ENCODE data around the gene TDO2. TPM values are rescaled to one million over a fixed set of nuclear protein-coding genes. Genes with fewer than 3 reads are reported as not detected.
"Not testable (repeated sequence)": the region's sequence is repeated elsewhere in the genome, so short reads cannot be mapped to it uniquely, and the experiment has no call there.

TDO2 gene
- polyA plus RNA-seq, 2 donors: 0.14 to 0.29 TPM

GRCh38 chr4:155929833-155930232 lies 26.3 kb downstream of the TDO2 start:
- no peak overlapping the region for H3K27ac ChIP-seq (ENCODE audit: low read depth in 2 of 2, low read length in 1 of 2)
- no peaks in the 10 kb centered on the region for H3K9me3 ChIP-seq (ENCODE audit: control insufficient read depth in 2 of 2, insufficient read depth in 1 of 2, low read depth in 1 of 2, low read length in 1 of 2)
- WGBS, 2 donors: 97 to 98% methylated on average over 3 of the region's 3 CpGs
- H3K36me3 ChIP-seq (ENCODE audit: control insufficient read depth in 2 of 2, insufficient read depth in 2 of 2, low read length in 1 of 2): no peaks in the 10 kb centered on the region
- no peaks in the 10 kb centered on the region for H3K4me1 ChIP-seq (ENCODE audit: control insufficient read depth in 2 of 2, insufficient read depth in 2 of 2, low read length in 1 of 2)
- H3K27me3 ChIP-seq (ENCODE audit: control insufficient read depth in 1 of 2, insufficient read depth in 2 of 2, low read length in 2 of 2): no peaks in the 10 kb centered on the region
- H3K4me3 ChIP-seq (ENCODE audit: low read depth in 1 of 2, low read length in 2 of 2): no peak overlapping the region

GRCh38 chr4:155930330-155930729 lies 26.8 kb downstream of the TDO2 start:
- Histone ChIP-seq H3K36me3 (ENCODE audit: control insufficient read depth in 2 of 2, insufficient read depth in 2 of 2, low read length in 1 of 2) (no peaks in the 10 kb centered on the region), H3K4me1 (ENCODE audit: control insufficient read depth in 2 of 2, insufficient read depth in 2 of 2, low read length in 1 of 2) (no peaks in the 10 kb centered on the region), H3K27me3 (ENCODE audit: control insufficient read depth in 1 of 2, insufficient read depth in 2 of 2, low read length in 2 of 2) (no peaks in the 10 kb centered on the region), H3K27ac (ENCODE audit: low read depth in 2 of 2, low read length in 1 of 2) (no peak overlapping the region), H3K9me3 (ENCODE audit: control insufficient read depth in 2 of 2, insufficient read depth in 1 of 2, low read depth in 1 of 2, low read length in 1 of 2) (no peaks in the 10 kb centered on the region), H3K4me3 (ENCODE audit: low read depth in 1 of 2, low read length in 2 of 2) (no peak overlapping the region)
- WGBS, 2 donors: 63 to 70% methylated on average over 2 of the region's 2 CpGs

- H3K4me3 ChIP-seq (ENCODE audit: low read depth in 1 of 2, low read length in 2 of 2): no peak overlapping the region
- no peaks in the 10 kb centered on the region for H3K36me3 ChIP-seq (ENCODE audit: control insufficient read depth in 2 of 2, insufficient read depth in 2 of 2, low read length in 1 of 2)
- H3K27me3 ChIP-seq (ENCODE audit: control insufficient read depth in 1 of 2, insufficient read depth in 2 of 2, low read length in 2 of 2): no peaks in the 10 kb centered on the region
- no peaks in the 10 kb centered on the region for H3K9me3 ChIP-seq (ENCODE audit: control insufficient read depth in 2 of 2, insufficient read depth in 1 of 2, low read depth in 1 of 2, low read length in 1 of 2)
- 94% methylated on average over 4 of the region's 4 CpGs for WGBS, 2 donors
- H3K27ac ChIP-seq (ENCODE audit: low read depth in 2 of 2, low read length in 1 of 2): no peak overlapping the region
- no peaks in the 10 kb centered on the region for H3K4me1 ChIP-seq (ENCODE audit: control insufficient read depth in 2 of 2, insufficient read depth in 2 of 2, low read length in 1 of 2)
These were observed 28.1 kb downstream of the TDO2 start for GRCh38 chr4:155931634-155932033.

GRCh38 chr4:155934634-155935033 lies 31.1 kb downstream of the TDO2 start:
- H3K9me3 ChIP-seq (ENCODE audit: control insufficient read depth in 2 of 2, insufficient read depth in 1 of 2, low read depth in 1 of 2, low read length in 1 of 2); H3K4me1 ChIP-seq (ENCODE audit: control insufficient read depth in 2 of 2, insufficient read depth in 2 of 2, low read length in 1 of 2); H3K27me3 ChIP-seq (ENCODE audit: control insufficient read depth in 1 of 2, insufficient read depth in 2 of 2, low read length in 2 of 2); H3K27ac ChIP-seq (ENCODE audit: low read depth in 2 of 2, low read length in 1 of 2); H3K36me3 ChIP-seq (ENCODE audit: control insufficient read depth in 2 of 2, insufficient read depth in 2 of 2, low read length in 1 of 2); H3K4me3 ChIP-seq (ENCODE audit: low read depth in 1 of 2, low read length in 2 of 2): not testable (repeated sequence)
- WGBS, 2 donors: 92 to 93% methylated on average over 4 of the region's 4 CpGs

- Histone ChIP-seq H3K36me3 (ENCODE audit: control insufficient read depth in 2 of 2, insufficient read depth in 2 of 2, low read length in 1 of 2) (peaks cover 0 to 2% of the 10 kb centered on the region in 2 donors), H3K27ac (ENCODE audit: low read depth in 2 of 2, low read length in 1 of 2) (no peak overlapping the region)
- WGBS, 2 donors: 67 to 71% methylated on average over 4 of the region's 4 CpGs
These were observed 32.0 kb downstream of the TDO2 start for GRCh38 chr4:155935389-155935986.

GRCh38 chr4:155941085-155941790 lies 37.7 kb downstream of the TDO2 start:
- 83 to 85% methylated on average over 6 of the region's 6 CpGs for WGBS, 2 donors
- Histone ChIP-seq H3K4me3 (ENCODE audit: low read depth in 1 of 2, low read length in 2 of 2) (no peak overlapping the region), H3K9me3 (ENCODE audit: control insufficient read depth in 2 of 2, insufficient read depth in 1 of 2, low read depth in 1 of 2, low read length in 1 of 2) (no peaks in the 10 kb centered on the region), H3K27ac (ENCODE audit: low read depth in 2 of 2, low read length in 1 of 2) (no peak overlapping the region), H3K4me1 (ENCODE audit: control insufficient read depth in 2 of 2, insufficient read depth in 2 of 2, low read length in 1 of 2) (no peaks in the 10 kb centered on the region), H3K36me3 (ENCODE audit: control insufficient read depth in 2 of 2, insufficient read depth in 2 of 2, low read length in 1 of 2) (peaks cover 0 to 2% of the 10 kb centered on the region in 2 donors), H3K27me3 (ENCODE audit: control insufficient read depth in 1 of 2, insufficient read depth in 2 of 2, low read length in 2 of 2) (no peaks in the 10 kb centered on the region)

More at GRCh38 chr4:155935389-155935986, 32.0 kb downstream of the TDO2 start:
- Histone ChIP-seq H3K27me3 (ENCODE audit: control insufficient read depth in 1 of 2, insufficient read depth in 2 of 2, low read length in 2 of 2) (no peaks in the 10 kb centered on the region), H3K4me3 (ENCODE audit: low read depth in 1 of 2, low read length in 2 of 2) (no peak overlapping the region), H3K4me1 (ENCODE audit: control insufficient read depth in 2 of 2, insufficient read depth in 2 of 2, low read length in 1 of 2) (no peaks in the 10 kb centered on the region), H3K9me3 (ENCODE audit: control insufficient read depth in 2 of 2, insufficient read depth in 1 of 2, low read depth in 1 of 2, low read length in 1 of 2) (no peaks in the 10 kb centered on the region)

- 93 to 95% methylated on average over 1 of the region's 1 CpG for WGBS, 2 donors
These were observed 38.3 kb downstream of the TDO2 start for GRCh38 chr4:155941820-155942219.

GRCh38 chr4:155943605-155944291 lies 40.3 kb downstream of the TDO2 start:
- H3K9me3 ChIP-seq (ENCODE audit: control insufficient read depth in 2 of 2, insufficient read depth in 1 of 2, low read depth in 1 of 2, low read length in 1 of 2): no peaks in the 10 kb centered on the region
- H3K4me1 ChIP-seq (ENCODE audit: control insufficient read depth in 2 of 2, insufficient read depth in 2 of 2, low read length in 1 of 2): no peaks in the 10 kb centered on the region
- H3K27me3 ChIP-seq (ENCODE audit: control insufficient read depth in 1 of 2, insufficient read depth in 2 of 2, low read length in 2 of 2): no peaks in the 10 kb centered on the region
- peaks cover 0 to 2% of the 10 kb centered on the region in 2 donors for H3K36me3 ChIP-seq (ENCODE audit: control insufficient read depth in 2 of 2, insufficient read depth in 2 of 2, low read length in 1 of 2)
- 57 to 87% methylated on average over 3 of the region's 3 CpGs for WGBS, 2 donors
- H3K4me3 ChIP-seq (ENCODE audit: low read depth in 1 of 2, low read length in 2 of 2): no peak overlapping the region
- no peak overlapping the region for H3K27ac ChIP-seq (ENCODE audit: low read depth in 2 of 2, low read length in 1 of 2)

More at GRCh38 chr4:155941820-155942219, 38.3 kb downstream of the TDO2 start:
- no peak overlapping the region for H3K4me3 ChIP-seq (ENCODE audit: low read depth in 1 of 2, low read length in 2 of 2)
- H3K27me3 ChIP-seq (ENCODE audit: control insufficient read depth in 1 of 2, insufficient read depth in 2 of 2, low read length in 2 of 2): no peaks in the 10 kb centered on the region
- no peak overlapping the region for H3K27ac ChIP-seq (ENCODE audit: low read depth in 2 of 2, low read length in 1 of 2)
- H3K36me3 ChIP-seq (ENCODE audit: control insufficient read depth in 2 of 2, insufficient read depth in 2 of 2, low read length in 1 of 2): peaks cover 0 to 2% of the 10 kb centered on the region in 2 donors
- no peaks in the 10 kb centered on the region for H3K9me3 ChIP-seq (ENCODE audit: control insufficient read depth in 2 of 2, insufficient read depth in 1 of 2, low read depth in 1 of 2, low read length in 1 of 2)
- no peaks in the 10 kb centered on the region for H3K4me1 ChIP-seq (ENCODE audit: control insufficient read depth in 2 of 2, insufficient read depth in 2 of 2, low read length in 1 of 2)

- H3K4me3 ChIP-seq (ENCODE audit: low read depth in 1 of 2, low read length in 2 of 2): no peak overlapping the region
- no peaks in the 10 kb centered on the region for H3K4me1 ChIP-seq (ENCODE audit: control insufficient read depth in 2 of 2, insufficient read depth in 2 of 2, low read length in 1 of 2)
- no peak overlapping the region for H3K27ac ChIP-seq (ENCODE audit: low read depth in 2 of 2, low read length in 1 of 2)
- 66 to 100% methylated on average over 1 of the region's 1 CpG for WGBS, 2 donors
- no peaks in the 10 kb centered on the region for H3K9me3 ChIP-seq (ENCODE audit: control insufficient read depth in 2 of 2, insufficient read depth in 1 of 2, low read depth in 1 of 2, low read length in 1 of 2)
- no peaks in the 10 kb centered on the region for H3K27me3 ChIP-seq (ENCODE audit: control insufficient read depth in 1 of 2, insufficient read depth in 2 of 2, low read length in 2 of 2)
- no peaks in the 10 kb centered on the region for H3K36me3 ChIP-seq (ENCODE audit: control insufficient read depth in 2 of 2, insufficient read depth in 2 of 2, low read length in 1 of 2)
These were observed 41.0 kb downstream of the TDO2 start for GRCh38 chr4:155944516-155944915.

Data from esophagus (tissue), 2 donors.